HG03565 (cell line): Measurements from ENCODE around the gene PRELP.

Source experiments
- ATAC-seq: cut with Tn5 transposase; IDR thresholded peaks from one replicate; pipeline ENCODE4 v1.9.1; 2021; ENCODE audit warnings: mild to moderate bottlenecking, moderate library complexity; ENCODE audit not compliant: unreplicated experiment

Gene PRELP

GRCh38 chr1:203521074-203521794, 45.6 kb downstream of the PRELP start:
- ATAC-seq: no peak

- ATAC-seq: no peak
Measured at GRCh38 chr1:203521812-203522211, 46.2 kb downstream of the PRELP start.

- ATAC-seq: no peak
Measured at GRCh38 chr1:203522237-203522636, 46.6 kb downstream of the PRELP start.

GRCh38 chr1:203523667-203524066, 48.1 kb downstream of the PRELP start:
- no peak for ATAC-seq

- ATAC-seq: no peak
Measured at GRCh38 chr1:203524152-203524551, 48.5 kb downstream of the PRELP start.

GRCh38 chr1:203524824-203525223, 49.2 kb downstream of the PRELP start:
- no peak for ATAC-seq

- no peak for ATAC-seq
Measured at GRCh38 chr1:203525685-203526084, 50.1 kb downstream of the PRELP start.

- no peak for ATAC-seq
Measured at GRCh38 chr1:203526130-203526529, 50.5 kb downstream of the PRELP start.

- no peak for ATAC-seq
Measured at GRCh38 chr1:203526572-203526971, 51.0 kb downstream of the PRELP start.

GRCh38 chr1:203527013-203527412, 51.4 kb downstream of the PRELP start:
- no peak for ATAC-seq

- no peak for ATAC-seq
Measured at GRCh38 chr1:203528063-203528462, 52.5 kb downstream of the PRELP start.

- ATAC-seq: no peak
Measured at GRCh38 chr1:203528976-203529835, 53.6 kb downstream of the PRELP start.

- no peak for ATAC-seq
Measured at GRCh38 chr1:203531063-203531462, 55.5 kb downstream of the PRELP start.

GRCh38 chr1:203534012-203534411, 58.4 kb downstream of the PRELP start:
- no peak for ATAC-seq

GRCh38 chr1:203534526-203534925, 58.9 kb downstream of the PRELP start:
- ATAC-seq: no peak

GRCh38 chr1:203536575-203536974, 61.0 kb downstream of the PRELP start:
- no peak for ATAC-seq

- no peak for ATAC-seq
Measured at GRCh38 chr1:203536980-203537455, 61.4 kb downstream of the PRELP start.

- ATAC-seq: no peak
Measured at GRCh38 chr1:203537806-203538464, 62.3 kb downstream of the PRELP start.

- ATAC-seq: no peak
Measured at GRCh38 chr1:203538726-203539125, 63.1 kb downstream of the PRELP start.

GRCh38 chr1:203539831-203540546, 64.4 kb downstream of the PRELP start:
- ATAC-seq: no peak
